ENCODE results near the gene WRAP73. TPM values are rescaled to one million over a fixed set of nuclear protein-coding genes. Genes with fewer than 3 reads are reported as not detected.

Gene WRAP73
- total and polyA plus RNA-seq, 12 donors = 7.5 to 16.5 (median 10.3) TPM

DNA sequence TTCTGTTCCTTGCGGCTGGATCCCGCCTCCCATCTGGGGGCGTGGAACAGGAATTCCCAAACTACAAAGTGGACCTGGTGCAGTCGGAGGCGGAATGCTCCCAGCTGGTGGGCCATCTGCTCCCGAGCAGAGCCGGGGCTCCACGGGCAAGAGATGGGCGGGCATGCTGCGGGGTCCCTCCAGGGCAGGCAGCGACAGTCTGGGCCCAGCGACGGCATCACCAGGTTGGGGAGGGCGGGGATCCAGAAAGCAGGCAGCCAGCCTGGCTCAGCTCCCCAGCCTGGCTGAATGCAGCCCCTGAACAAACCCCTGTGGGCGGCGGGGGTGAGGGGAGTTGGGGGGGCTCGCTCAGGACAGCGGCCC is 42.2 kb downstream of the WRAP73 start:
- 88 to 94% methylated on average over 15 to 18 of the region's 18 CpGs for WGBS, 2 donors
- no peaks in the 10 kb centered on the region for H3K36me3 ChIP-seq
- intact Hi-C loops (cut with DNase I) = no loop called here
- no peaks in the 10 kb centered on the region for H3K9me3 ChIP-seq
- H3K4me1 ChIP-seq = peaks cover 7 to 23% (median 17%) of the 10 kb centered on the region in 9 donors
- H3K4me3 ChIP-seq = no peak overlapping the region
- H3K27ac ChIP-seq = no peak overlapping the region
- H3K27me3 ChIP-seq = peaks cover 13 to 69% (median 46%) of the 10 kb centered on the region in 7 donors
- DNase-seq = no peak
- ATAC-seq = no peak
- TF ChIP-seq, protein P1, sequence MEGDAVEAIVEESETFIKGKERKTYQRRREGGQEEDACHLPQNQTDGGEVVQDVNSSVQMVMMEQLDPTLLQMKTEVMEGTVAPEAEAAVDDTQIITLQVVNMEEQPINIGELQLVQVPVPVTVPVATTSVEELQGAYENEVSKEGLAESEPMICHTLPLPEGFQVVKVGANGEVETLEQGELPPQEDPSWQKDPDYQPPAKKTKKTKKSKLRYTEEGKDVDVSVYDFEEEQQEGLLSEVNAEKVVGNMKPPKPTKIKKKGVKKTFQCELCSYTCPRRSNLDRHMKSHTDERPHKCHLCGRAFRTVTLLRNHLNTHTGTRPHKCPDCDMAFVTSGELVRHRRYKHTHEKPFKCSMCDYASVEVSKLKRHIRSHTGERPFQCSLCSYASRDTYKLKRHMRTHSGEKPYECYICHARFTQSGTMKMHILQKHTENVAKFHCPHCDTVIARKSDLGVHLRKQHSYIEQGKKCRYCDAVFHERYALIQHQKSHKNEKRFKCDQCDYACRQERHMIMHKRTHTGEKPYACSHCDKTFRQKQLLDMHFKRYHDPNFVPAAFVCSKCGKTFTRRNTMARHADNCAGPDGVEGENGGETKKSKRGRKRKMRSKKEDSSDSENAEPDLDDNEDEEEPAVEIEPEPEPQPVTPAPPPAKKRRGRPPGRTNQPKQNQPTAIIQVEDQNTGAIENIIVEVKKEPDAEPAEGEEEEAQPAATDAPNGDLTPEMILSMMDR (IDR thresholded peaks at IDR 0.05) = no peak

DNA sequence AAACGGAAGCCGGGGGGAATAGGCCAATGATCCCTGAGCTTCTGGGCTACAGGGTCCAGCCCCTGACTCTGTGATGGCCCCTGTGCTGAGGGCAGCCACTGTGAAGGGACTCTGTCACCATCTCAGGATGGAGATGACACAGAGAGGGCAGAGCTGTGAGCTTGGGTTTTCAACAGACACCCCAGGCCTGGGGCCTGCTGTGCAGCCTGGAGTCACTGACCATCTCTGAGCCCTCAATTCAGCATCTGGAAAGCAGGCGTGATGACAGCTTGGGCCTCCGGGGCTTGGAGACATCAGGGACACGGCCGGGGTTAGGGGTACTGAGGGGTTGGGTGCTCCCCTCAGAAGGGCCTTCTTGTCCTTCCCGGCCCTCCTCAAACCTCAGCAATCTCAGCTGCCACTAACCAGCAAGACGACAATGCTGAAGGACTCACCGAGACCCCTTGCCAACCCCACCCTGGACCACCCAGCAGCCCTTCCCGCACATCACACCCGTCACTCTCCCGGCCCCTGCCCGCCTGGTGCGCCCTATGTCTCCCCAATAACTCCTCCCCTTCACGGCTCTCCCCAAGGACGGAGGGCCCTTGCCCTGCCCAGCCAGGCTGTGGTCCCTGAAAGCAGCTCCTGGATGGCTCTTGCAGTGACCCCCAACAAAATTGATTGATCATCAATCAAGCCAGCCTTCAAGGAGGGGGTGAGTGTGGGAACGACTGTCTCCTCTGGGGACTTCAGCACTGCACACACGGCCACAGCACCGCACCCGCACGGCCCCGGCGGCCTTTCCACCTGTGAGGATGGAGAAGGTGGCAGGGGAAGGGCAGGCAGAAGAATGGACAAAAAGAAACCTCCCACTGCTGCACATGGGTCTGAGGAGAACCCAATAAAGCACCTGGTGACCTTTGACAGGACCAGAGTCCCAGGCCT is 42.9 kb downstream of the WRAP73 start:
- ATAC-seq = no peak
- Histone ChIP-seq H3K4me3 (no peak overlapping the region), H3K27me3 (peaks cover 13 to 62% (median 40%) of the 10 kb centered on the region in 7 donors), H3K36me3 (no peaks in the 10 kb centered on the region), H3K27ac (no peak overlapping the region), H3K4me1 (peaks cover 7 to 22% (median 17%) of the 10 kb centered on the region in 9 donors), H3K9me3 (no peaks in the 10 kb centered on the region)
- TF ChIP-seq, protein P1 (IDR thresholded peaks at IDR 0.05) = no peak
- intact Hi-C loops (cut with DNase I) = no loop called here
- 89 to 92% methylated on average over 23 of the region's 23 CpGs for WGBS, 2 donors
- no peak for DNase-seq

GRCh38 chr1:3604997-3605823 is 44.7 kb downstream of the WRAP73 start:
- intact Hi-C loops (cut with DNase I) = no loop called here
- H3K27ac ChIP-seq = no peak overlapping the region
- no peaks in the 10 kb centered on the region for H3K36me3 ChIP-seq
- ATAC-seq (no peak), DNase-seq (no peak)
- H3K9me3 ChIP-seq = no peaks in the 10 kb centered on the region
- H3K4me1 ChIP-seq = peaks cover 0 to 5% (median 2%) of the 10 kb centered on the region in 9 donors
- H3K27me3 ChIP-seq = peaks cover 0 to 44% (median 23%) of the 10 kb centered on the region in 7 donors
- TF ChIP-seq, protein P1 (IDR thresholded peaks at IDR 0.05) = no peak
- no peak overlapping the region for H3K4me3 ChIP-seq
- 82 to 89% methylated on average over 7 of the region's 7 CpGs for WGBS, 2 donors

DNA sequence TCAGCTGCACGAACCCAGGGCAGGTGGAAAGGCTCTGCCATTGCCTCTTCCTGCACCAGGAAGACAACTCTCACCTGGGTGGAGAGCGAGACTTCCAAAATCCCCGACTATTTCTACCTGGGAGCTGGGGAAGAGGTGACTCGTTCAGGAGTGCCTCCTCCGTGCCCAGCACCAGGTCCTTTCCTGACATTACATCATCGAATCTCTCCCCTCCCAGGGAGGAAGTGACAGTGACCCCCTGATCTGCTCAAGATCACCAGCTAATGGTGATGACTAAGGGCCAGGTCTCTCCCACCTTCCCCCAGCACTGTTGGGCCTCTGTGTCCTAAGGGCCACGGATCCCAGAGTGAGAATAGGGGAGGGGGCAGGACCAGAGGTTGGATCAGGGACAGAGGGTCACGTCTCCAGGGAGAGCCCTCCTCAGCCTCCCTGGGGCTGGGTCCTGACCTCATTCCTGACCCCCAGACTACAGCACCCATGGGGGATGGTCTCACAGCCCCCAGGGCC is 45.4 kb downstream of the WRAP73 start:
- intact Hi-C loops (cut with DNase I) = no loop called here
- no peaks in the 10 kb centered on the region for H3K4me1 ChIP-seq

More for the DNA sequence above, 45.4 kb downstream of the WRAP73 start:
- peaks cover 0 to 37% (median 16%) of the 10 kb centered on the region in 7 donors for H3K27me3 ChIP-seq
- no peaks in the 10 kb centered on the region for H3K9me3 ChIP-seq
- 81 to 86% methylated on average over 8 of the region's 8 CpGs for WGBS, 2 donors
- TF ChIP-seq, protein P1 (IDR thresholded peaks at IDR 0.05) = no peak
- ATAC-seq (no peak), DNase-seq (no peak)
- no peaks in the 10 kb centered on the region for H3K36me3 ChIP-seq
- no peak overlapping the region for H3K4me3 ChIP-seq
- no peak overlapping the region for H3K27ac ChIP-seq
